ENCODE measurements around the gene ZNF865.

ZNF865 gene

DNA sequence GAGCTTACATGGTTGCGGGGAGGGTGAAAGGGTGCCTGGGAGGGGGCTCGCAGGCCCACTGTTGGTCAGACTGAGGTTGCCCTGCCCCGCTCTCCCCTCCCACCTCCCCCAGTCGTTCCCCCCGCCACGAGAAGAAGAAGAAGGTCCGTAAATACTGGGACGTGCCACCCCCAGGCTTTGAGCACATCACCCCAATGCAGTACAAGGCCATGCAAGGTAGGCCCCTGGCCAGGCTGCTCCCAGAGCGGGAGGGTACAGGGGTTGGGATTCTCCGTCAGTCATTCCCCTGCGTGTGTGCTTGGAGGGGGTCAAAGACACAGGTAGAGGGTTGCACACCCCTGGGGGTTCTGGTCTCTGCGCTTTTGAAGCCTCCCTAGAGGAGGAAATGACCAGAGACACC is 55.0 kb downstream of the ZNF865 start:
- TF ChIP-seq, protein P1, sequence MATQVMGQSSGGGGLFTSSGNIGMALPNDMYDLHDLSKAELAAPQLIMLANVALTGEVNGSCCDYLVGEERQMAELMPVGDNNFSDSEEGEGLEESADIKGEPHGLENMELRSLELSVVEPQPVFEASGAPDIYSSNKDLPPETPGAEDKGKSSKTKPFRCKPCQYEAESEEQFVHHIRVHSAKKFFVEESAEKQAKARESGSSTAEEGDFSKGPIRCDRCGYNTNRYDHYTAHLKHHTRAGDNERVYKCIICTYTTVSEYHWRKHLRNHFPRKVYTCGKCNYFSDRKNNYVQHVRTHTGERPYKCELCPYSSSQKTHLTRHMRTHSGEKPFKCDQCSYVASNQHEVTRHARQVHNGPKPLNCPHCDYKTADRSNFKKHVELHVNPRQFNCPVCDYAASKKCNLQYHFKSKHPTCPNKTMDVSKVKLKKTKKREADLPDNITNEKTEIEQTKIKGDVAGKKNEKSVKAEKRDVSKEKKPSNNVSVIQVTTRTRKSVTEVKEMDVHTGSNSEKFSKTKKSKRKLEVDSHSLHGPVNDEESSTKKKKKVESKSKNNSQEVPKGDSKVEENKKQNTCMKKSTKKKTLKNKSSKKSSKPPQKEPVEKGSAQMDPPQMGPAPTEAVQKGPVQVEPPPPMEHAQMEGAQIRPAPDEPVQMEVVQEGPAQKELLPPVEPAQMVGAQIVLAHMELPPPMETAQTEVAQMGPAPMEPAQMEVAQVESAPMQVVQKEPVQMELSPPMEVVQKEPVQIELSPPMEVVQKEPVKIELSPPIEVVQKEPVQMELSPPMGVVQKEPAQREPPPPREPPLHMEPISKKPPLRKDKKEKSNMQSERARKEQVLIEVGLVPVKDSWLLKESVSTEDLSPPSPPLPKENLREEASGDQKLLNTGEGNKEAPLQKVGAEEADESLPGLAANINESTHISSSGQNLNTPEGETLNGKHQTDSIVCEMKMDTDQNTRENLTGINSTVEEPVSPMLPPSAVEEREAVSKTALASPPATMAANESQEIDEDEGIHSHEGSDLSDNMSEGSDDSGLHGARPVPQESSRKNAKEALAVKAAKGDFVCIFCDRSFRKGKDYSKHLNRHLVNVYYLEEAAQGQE (IDR thresholded peaks at IDR 0.05; ENCODE audit: insufficient read depth in 1 of 2, low read depth in 2 of 2, low read length in 2 of 2): no peak
- TF ChIP-seq FOXP2 (optimal IDR thresholded peaks at IDR 0.05; ENCODE audit: borderline replicate concordance, extremely low read depth, extremely low read length, insufficient read depth) (no peak), SIN3A (IDR thresholded peaks at IDR 0.05; ENCODE audit: borderline replicate concordance, insufficient read depth, low read length) (no peak), POLR2AphosphoS5 (IDR thresholded peaks at IDR 0.05; ENCODE audit: low read depth, low read length) (no peak), TAF1 (IDR thresholded peaks at IDR 0.05; ENCODE audit: borderline replicate concordance, insufficient read depth, low read length) (no peak)

DNA sequence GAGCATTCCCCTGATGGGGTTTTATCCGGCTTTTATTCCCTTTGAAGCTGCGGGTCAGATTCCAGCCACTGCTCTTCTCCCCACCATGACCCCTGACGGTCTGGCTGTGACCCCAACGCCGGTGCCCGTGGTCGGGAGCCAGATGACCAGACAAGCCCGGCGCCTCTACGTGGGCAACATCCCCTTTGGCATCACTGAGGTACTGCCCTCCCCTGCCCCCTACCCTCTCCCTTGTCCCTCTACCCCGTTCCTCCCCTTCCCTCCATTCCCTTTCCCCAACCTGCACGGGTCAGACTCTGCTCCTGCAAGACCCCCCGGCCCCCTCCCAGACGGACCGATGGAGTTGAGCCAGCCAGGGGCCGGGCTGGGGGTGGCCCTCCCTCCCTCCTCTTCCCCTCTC is 55.5 kb downstream of the ZNF865 start:
- TF ChIP-seq POLR2AphosphoS5 (IDR thresholded peaks at IDR 0.05; ENCODE audit: low read depth, low read length) (no peak), SIN3A (IDR thresholded peaks at IDR 0.05; ENCODE audit: borderline replicate concordance, insufficient read depth, low read length) (no peak), TAF1 (IDR thresholded peaks at IDR 0.05; ENCODE audit: borderline replicate concordance, insufficient read depth, low read length) (no peak)
- TF ChIP-seq, protein P1 (IDR thresholded peaks at IDR 0.05; ENCODE audit: insufficient read depth in 1 of 2, low read depth in 2 of 2, low read length in 2 of 2): no peak

DNA sequence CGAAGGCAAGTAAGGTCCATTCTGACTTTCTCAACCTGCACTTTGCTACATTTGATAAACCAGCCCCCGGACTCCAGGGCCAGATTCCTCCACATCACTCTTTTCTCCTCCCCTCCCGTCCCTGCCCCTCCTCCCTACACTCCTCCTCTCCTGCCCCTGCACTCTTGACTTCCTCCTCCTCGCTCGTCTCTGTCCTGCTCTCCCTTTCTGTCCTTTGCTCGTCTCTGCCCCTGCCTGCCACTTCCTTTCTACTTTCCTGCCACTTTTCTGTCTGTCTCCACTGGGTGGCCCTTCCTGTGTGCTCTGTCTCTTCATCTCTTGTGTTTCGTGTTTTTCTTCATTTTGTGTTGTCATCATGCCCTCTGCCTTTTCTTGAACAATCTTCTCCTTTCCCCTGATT is 56.4 kb downstream of the ZNF865 start:
- TF ChIP-seq POLR2AphosphoS5 (IDR thresholded peaks at IDR 0.05; ENCODE audit: low read depth, low read length) (no peak), TAF1 (IDR thresholded peaks at IDR 0.05; ENCODE audit: borderline replicate concordance, insufficient read depth, low read length) (no peak), SIN3A (IDR thresholded peaks at IDR 0.05; ENCODE audit: borderline replicate concordance, insufficient read depth, low read length) (no peak), FOXP2 (optimal IDR thresholded peaks at IDR 0.05; ENCODE audit: borderline replicate concordance, extremely low read depth, extremely low read length, insufficient read depth) (no peak)
- TF ChIP-seq, protein P1 (IDR thresholded peaks at IDR 0.05; ENCODE audit: insufficient read depth in 1 of 2, low read depth in 2 of 2, low read length in 2 of 2): no peak

DNA sequence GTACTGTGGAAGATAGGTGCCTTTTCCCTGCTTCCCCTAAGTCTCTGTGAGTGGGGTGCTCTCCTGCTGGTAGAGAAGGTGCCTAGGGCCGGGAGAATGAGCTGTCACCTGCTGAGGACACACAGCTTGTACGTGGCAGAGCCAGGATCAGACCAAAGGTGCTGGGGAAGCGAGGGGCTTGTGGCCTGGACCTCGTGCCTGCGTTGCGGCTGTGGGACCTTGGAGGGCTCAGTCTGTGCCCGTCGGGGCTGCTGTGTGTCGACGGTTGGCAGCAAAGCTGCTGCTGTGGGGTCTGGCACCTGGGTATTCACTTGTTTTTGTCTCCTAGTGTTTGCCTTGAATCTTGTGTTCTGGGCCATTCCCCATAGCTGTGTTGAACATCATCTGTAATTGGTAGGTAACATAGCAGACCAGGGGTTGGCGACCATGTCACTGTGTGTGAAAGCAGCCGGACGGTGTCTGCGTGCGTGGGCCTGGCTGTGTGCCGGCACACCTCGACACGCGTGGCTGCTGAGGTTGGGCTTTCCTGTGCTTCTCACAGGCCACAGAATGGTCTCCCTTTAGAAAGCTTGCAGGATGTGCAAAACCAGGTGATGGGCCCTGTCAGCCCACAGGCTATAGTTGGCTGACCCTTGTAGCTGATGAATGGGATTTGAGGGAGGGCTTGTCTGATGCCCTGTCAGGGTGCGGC is 58.5 kb downstream of the ZNF865 start:
- TF ChIP-seq, protein P1 (IDR thresholded peaks at IDR 0.05; ENCODE audit: insufficient read depth in 1 of 2, low read depth in 2 of 2, low read length in 2 of 2): no peak
- TF ChIP-seq TAF1 (IDR thresholded peaks at IDR 0.05; ENCODE audit: borderline replicate concordance, insufficient read depth, low read length) (no peak), SIN3A (IDR thresholded peaks at IDR 0.05; ENCODE audit: borderline replicate concordance, insufficient read depth, low read length) (no peak), FOXP2 (optimal IDR thresholded peaks at IDR 0.05; ENCODE audit: borderline replicate concordance, extremely low read depth, extremely low read length, insufficient read depth) (no peak), POLR2AphosphoS5 (IDR thresholded peaks at IDR 0.05; ENCODE audit: low read depth, low read length) (no peak)

All from PFSK-1 (cell line).